ENCODE measurements around the gene LUZP2. TPM values are rescaled to one million over a fixed set of nuclear protein-coding genes. Genes with fewer than 3 reads are reported as not detected.

The LUZP2 gene
- polyA plus RNA-seq, 1 donor (not counting 4 experiments of a cell fraction or from before 2014, with no cell fraction given): 0.08 TPM

GRCh38 chr11:24679821-24680351 is 183.0 kb downstream of the LUZP2 start:
- Histone ChIP-seq H3K27me3 (ENCODE audit: control insufficient read depth, extremely low read depth, insufficient read depth, low read length) (no peaks in the 10 kb centered on the region), H2AFZ (ENCODE audit: control insufficient read depth, low read length) (no peak overlapping the region), H3K4me2 (ENCODE audit: control insufficient read depth, extremely low read depth, insufficient read depth, low read depth, low read length) (no peak overlapping the region), H3K9me1 (ENCODE audit: control insufficient read depth, extremely low read depth, insufficient read depth, low read length) (no peaks in the 10 kb centered on the region), H3K4me3 (ENCODE audit: control insufficient read depth in 2 of 3, extremely low read depth in 1 of 3, insufficient read depth in 2 of 3, low read depth in 1 of 3, low read length in 3 of 3) (no peak overlapping the region), H3K27ac (ENCODE audit: control insufficient read depth, insufficient read depth, low read length) (no peak overlapping the region), H3K4me1 (ENCODE audit: control insufficient read depth, extremely low read depth, insufficient read depth, low read length) (no peaks in the 10 kb centered on the region), H3K36me3 (ENCODE audit: control insufficient read depth in 2 of 2, extremely low read depth in 1 of 2, insufficient read depth in 2 of 2, low read length in 2 of 2) (no peaks in the 10 kb centered on the region), H3K79me2 (ENCODE audit: control insufficient read depth, insufficient read depth, low read length) (no peaks in the 10 kb centered on the region), H4K20me1 (ENCODE audit: control insufficient read depth, extremely low read depth, insufficient read depth, low read length) (no peaks in the 10 kb centered on the region), H3K9me3 (ENCODE audit: control insufficient read depth, low read depth, low read length) (no peaks in the 10 kb centered on the region), H3K9ac (ENCODE audit: control insufficient read depth, extremely low read depth, insufficient read depth, low read length) (no peak overlapping the region)
- TF ChIP-seq CTCF (optimal IDR thresholded peaks at IDR 0.05 in 1 of 3, IDR thresholded peaks at IDR 0.05 in 1 of 3, conservative IDR thresholded peaks at IDR 0.05 in 1 of 3; ENCODE audit: extremely low read depth in 1 of 3, insufficient read depth in 2 of 3, low read length in 3 of 3) (no peak), EZH2 (IDR thresholded peaks at IDR 0.05; ENCODE audit: low read length) (no peak)
- no peak for DNase-seq (ENCODE audit: low read depth, low spot score)
- dilution Hi-C loops (cut with MboI; ENCODE audit: extremely low pct_ligation_motif_present, low sequenced_read_pairs): no loop called here
- FAIRE-seq: no peak

GRCh38 chr11:24683583-24683982 is 186.7 kb downstream of the LUZP2 start:
- no peak for TF ChIP-seq CTCF (optimal IDR thresholded peaks at IDR 0.05 in 1 of 3, IDR thresholded peaks at IDR 0.05 in 1 of 3, conservative IDR thresholded peaks at IDR 0.05 in 1 of 3; ENCODE audit: extremely low read depth in 1 of 3, insufficient read depth in 2 of 3, low read length in 3 of 3)
- TF ChIP-seq EZH2 (IDR thresholded peaks at IDR 0.05; ENCODE audit: low read length): no peak

More at GRCh38 chr11:24683583-24683982, 186.7 kb downstream of the LUZP2 start:
- Histone ChIP-seq H4K20me1 (ENCODE audit: control insufficient read depth, extremely low read depth, insufficient read depth, low read length) (no peaks in the 10 kb centered on the region), H3K27me3 (ENCODE audit: control insufficient read depth, extremely low read depth, insufficient read depth, low read length) (no peaks in the 10 kb centered on the region), H3K4me3 (ENCODE audit: control insufficient read depth in 2 of 3, extremely low read depth in 1 of 3, insufficient read depth in 2 of 3, low read depth in 1 of 3, low read length in 3 of 3) (no peak overlapping the region), H3K9me3 (ENCODE audit: control insufficient read depth, low read depth, low read length) (no peaks in the 10 kb centered on the region), H3K79me2 (ENCODE audit: control insufficient read depth, insufficient read depth, low read length) (no peaks in the 10 kb centered on the region), H3K9ac (ENCODE audit: control insufficient read depth, extremely low read depth, insufficient read depth, low read length) (no peak overlapping the region), H3K9me1 (ENCODE audit: control insufficient read depth, extremely low read depth, insufficient read depth, low read length) (no peaks in the 10 kb centered on the region), H3K4me1 (ENCODE audit: control insufficient read depth, extremely low read depth, insufficient read depth, low read length) (peaks cover 4% of the 10 kb centered on the region), H3K4me2 (ENCODE audit: control insufficient read depth, extremely low read depth, insufficient read depth, low read depth, low read length) (no peak overlapping the region), H2AFZ (ENCODE audit: control insufficient read depth, low read length) (no peak overlapping the region), H3K27ac (ENCODE audit: control insufficient read depth, insufficient read depth, low read length) (no peak overlapping the region), H3K36me3 (ENCODE audit: control insufficient read depth in 2 of 2, extremely low read depth in 1 of 2, insufficient read depth in 2 of 2, low read length in 2 of 2) (no peaks in the 10 kb centered on the region)
- DNase-seq (ENCODE audit: low read depth, low spot score): no peak
- dilution Hi-C loops (cut with MboI; ENCODE audit: extremely low pct_ligation_motif_present, low sequenced_read_pairs): no loop called here
- peak; percentile 32 for FAIRE-seq
